ENCODE measurements around the gene TNRC6B. TPM values are rescaled to one million over a fixed set of nuclear protein-coding genes. Genes with fewer than 3 reads are reported as not detected.

TNRC6B gene
- total and polyA plus RNA-seq, 2 of the 13 experiments (the other 11 are each of a cell fraction or from before 2014, with no cell fraction given) = 8.9 to 13.2 TPM

GRCh38 chr22:40329466-40329865, 151.7 kb downstream of the TNRC6B start (continued):
- TF ChIP-seq, protein P1, sequence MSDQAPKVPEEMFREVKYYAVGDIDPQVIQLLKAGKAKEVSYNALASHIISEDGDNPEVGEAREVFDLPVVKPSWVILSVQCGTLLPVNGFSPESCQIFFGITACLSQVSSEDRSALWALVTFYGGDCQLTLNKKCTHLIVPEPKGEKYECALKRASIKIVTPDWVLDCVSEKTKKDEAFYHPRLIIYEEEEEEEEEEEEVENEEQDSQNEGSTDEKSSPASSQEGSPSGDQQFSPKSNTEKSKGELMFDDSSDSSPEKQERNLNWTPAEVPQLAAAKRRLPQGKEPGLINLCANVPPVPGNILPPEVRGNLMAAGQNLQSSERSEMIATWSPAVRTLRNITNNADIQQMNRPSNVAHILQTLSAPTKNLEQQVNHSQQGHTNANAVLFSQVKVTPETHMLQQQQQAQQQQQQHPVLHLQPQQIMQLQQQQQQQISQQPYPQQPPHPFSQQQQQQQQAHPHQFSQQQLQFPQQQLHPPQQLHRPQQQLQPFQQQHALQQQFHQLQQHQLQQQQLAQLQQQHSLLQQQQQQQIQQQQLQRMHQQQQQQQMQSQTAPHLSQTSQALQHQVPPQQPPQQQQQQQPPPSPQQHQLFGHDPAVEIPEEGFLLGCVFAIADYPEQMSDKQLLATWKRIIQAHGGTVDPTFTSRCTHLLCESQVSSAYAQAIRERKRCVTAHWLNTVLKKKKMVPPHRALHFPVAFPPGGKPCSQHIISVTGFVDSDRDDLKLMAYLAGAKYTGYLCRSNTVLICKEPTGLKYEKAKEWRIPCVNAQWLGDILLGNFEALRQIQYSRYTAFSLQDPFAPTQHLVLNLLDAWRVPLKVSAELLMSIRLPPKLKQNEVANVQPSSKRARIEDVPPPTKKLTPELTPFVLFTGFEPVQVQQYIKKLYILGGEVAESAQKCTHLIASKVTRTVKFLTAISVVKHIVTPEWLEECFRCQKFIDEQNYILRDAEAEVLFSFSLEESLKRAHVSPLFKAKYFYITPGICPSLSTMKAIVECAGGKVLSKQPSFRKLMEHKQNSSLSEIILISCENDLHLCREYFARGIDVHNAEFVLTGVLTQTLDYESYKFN (CRISPR knock-in tag; conservative IDR thresholded peaks at IDR 0.05) = no peak
- TF ChIP-seq FOXJ3 (CRISPR knock-in tag; IDR thresholded peaks at IDR 0.05; ENCODE audit: borderline replicate concordance) (no peak), MBD4 (IDR thresholded peaks at IDR 0.05; ENCODE audit: borderline replicate concordance, low read length) (no peak), MYC (CRISPR knock-in tag; IDR thresholded peaks at IDR 0.05; ENCODE audit: borderline replicate concordance) (no peak), GMEB2 (CRISPR knock-in tag; IDR thresholded peaks at IDR 0.05; ENCODE audit: low read depth) (no peak), HCFC1 (IDR thresholded peaks at IDR 0.05; ENCODE audit: low read depth, low read length) (no peak), SAP130 (CRISPR knock-in tag; IDR thresholded peaks at IDR 0.05; ENCODE audit: low read depth) (no peak), ZNF180 (CRISPR knock-in tag; IDR thresholded peaks at IDR 0.05; ENCODE audit: borderline replicate concordance, low read depth) (no peak), ZNF558 (CRISPR knock-in tag; IDR thresholded peaks at IDR 0.05; ENCODE audit: borderline replicate concordance) (no peak), KAT8 (CRISPR knock-in tag; IDR thresholded peaks at IDR 0.05) (no peak), CEBPZ (IDR thresholded peaks at IDR 0.05; ENCODE audit: low read length) (no peak), THAP7 (CRISPR knock-in tag; IDR thresholded peaks at IDR 0.05) (no peak), NFKB2 (CRISPR knock-in tag; IDR thresholded peaks at IDR 0.05; ENCODE audit: borderline replicate concordance) (no peak), GATAD1 (CRISPR knock-in tag; IDR thresholded peaks at IDR 0.05) (no peak)
- TF ChIP-seq, protein P2, sequence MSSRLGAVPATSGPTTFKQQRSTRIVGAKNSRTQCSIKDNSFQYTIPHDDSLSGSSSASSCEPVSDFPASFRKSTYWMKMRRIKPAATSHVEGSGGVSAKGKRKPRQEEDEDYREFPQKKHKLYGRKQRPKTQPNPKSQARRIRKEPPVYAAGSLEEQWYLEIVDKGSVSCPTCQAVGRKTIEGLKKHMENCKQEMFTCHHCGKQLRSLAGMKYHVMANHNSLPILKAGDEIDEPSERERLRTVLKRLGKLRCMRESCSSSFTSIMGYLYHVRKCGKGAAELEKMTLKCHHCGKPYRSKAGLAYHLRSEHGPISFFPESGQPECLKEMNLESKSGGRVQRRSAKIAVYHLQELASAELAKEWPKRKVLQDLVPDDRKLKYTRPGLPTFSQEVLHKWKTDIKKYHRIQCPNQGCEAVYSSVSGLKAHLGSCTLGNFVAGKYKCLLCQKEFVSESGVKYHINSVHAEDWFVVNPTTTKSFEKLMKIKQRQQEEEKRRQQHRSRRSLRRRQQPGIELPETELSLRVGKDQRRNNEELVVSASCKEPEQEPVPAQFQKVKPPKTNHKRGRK (CRISPR knock-in tag; IDR thresholded peaks at IDR 0.05) = no peak
